HG02938 (cell line): ENCODE results near the gene CSPG4.
"Not testable (repeated sequence)": the region's sequence is repeated elsewhere in the genome, so short reads cannot be mapped to it uniquely, and the experiment has no call there.

Experiments
- ATAC-seq: cut with Tn5 transposase; IDR thresholded peaks from one replicate; pipeline ENCODE4 v1.9.1; 2021; ENCODE audit warnings: mild to moderate bottlenecking, moderate library complexity; ENCODE audit not compliant: unreplicated experiment

The CSPG4 gene

GRCh38 chr15:75705854-75706681, 6.6 kb downstream of the CSPG4 start:
- no peak for ATAC-seq

GRCh38 chr15:75705375-75705774, 7.3 kb downstream of the CSPG4 start:
- ATAC-seq: not testable (repeated sequence)

GRCh38 chr15:75704618-75705017, 8.0 kb downstream of the CSPG4 start:
- no peak for ATAC-seq

- ATAC-seq: no peak
Measured at GRCh38 chr15:75704263-75704615, 8.4 kb downstream of the CSPG4 start.

GRCh38 chr15:75703440-75704262, 9.0 kb downstream of the CSPG4 start:
- ATAC-seq: not testable (repeated sequence)

GRCh38 chr15:75702436-75702835, 10.2 kb downstream of the CSPG4 start:
- ATAC-seq: no peak

GRCh38 chr15:75701071-75702003, 11.3 kb downstream of the CSPG4 start:
- not testable (repeated sequence) for ATAC-seq

GRCh38 chr15:75699961-75700874, 12.4 kb downstream of the CSPG4 start:
- not testable (repeated sequence) for ATAC-seq

- not testable (repeated sequence) for ATAC-seq
Measured at GRCh38 chr15:75699517-75699916, 13.1 kb downstream of the CSPG4 start.

- ATAC-seq: not testable (repeated sequence)
Measured at GRCh38 chr15:75697974-75698747, 14.5 kb downstream of the CSPG4 start.

- no peak for ATAC-seq
Measured at GRCh38 chr15:75697523-75697922, 15.1 kb downstream of the CSPG4 start.

GRCh38 chr15:75696854-75697259, 15.8 kb downstream of the CSPG4 start:
- no peak for ATAC-seq

GRCh38 chr15:75696311-75696720, 16.3 kb downstream of the CSPG4 start:
- ATAC-seq: no peak

GRCh38 chr15:75695634-75696310, 16.9 kb downstream of the CSPG4 start:
- ATAC-seq: no peak

GRCh38 chr15:75695220-75695619, 17.4 kb downstream of the CSPG4 start:
- ATAC-seq: no peak

GRCh38 chr15:75694241-75695182, 18.1 kb downstream of the CSPG4 start:
- no peak for ATAC-seq

- no peak for ATAC-seq
Measured at GRCh38 chr15:75693501-75694240, 19.0 kb downstream of the CSPG4 start.
